Measurements from ENCODE around the gene GDI2.

GDI2 gene

DNA sequence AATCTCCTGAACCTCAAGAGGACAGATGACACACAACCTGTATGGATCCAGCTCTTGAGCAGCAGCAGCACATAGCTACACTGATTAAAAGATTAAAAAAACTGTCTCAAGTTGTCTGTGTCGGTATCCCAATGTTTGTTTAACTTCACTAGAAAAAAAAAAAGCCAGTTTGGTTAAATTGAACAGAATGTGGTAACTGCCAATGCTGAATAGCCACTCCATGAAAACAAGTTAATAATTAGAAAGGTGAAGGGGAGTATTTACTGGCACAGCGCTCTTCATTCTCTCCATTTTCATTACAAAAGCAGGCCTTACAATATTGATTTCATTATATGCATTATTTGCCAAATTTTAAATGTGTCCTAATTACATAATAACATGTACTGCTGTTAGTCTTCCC is 47.6 kb downstream of the GDI2 start:
- CTCF ChIA-PET, result interaction anchor here (3.7 kb wide), 1 partner anchor 9 kb away, joined by 14 read pairs; no protein-coding TSS in a partner anchor
- POLR2A ChIA-PET, result no interaction called here

DNA sequence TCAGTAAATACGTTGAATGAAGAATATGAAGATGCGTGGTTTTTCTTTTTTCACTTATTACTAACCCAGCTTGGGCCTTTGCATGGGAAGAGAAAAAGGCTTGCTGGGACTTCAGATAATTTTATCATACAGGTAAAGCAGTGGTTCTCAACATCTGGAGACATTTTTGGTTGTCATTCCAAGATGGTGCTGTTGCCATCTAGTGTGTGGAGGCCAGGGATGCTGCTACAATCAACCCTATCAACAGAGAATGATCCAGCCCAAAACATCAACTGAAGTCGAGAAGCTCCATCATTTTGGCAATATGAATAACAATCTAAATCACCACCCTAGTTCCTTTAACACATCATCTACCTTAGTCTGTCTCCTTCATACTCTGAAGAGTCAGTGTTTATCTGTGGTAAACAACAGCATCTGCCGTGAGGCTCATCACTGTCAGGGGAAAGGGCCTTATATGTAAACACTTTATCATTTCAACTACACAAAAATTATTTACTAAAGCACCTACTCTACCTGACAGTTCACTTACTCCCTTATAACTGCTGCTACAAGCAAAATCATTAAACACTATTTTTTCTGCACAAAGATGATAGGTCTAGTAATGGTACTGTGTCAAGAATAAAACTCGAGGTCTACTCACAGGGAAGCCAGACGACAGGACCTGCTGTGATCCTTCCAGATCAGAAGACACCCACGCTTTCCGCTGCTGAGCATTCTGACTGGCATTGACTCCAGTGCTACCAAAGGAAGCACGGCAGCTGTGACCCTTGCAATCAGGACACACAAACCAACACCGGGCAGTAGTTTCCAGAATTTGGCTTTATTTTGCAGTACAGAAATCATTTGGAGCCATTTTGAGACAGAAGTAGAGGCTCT is 48.6 kb downstream of the GDI2 start:
- TF ChIP-seq CTCF (IDR thresholded peaks at IDR 0.05; ENCODE audit: control extremely low read depth, extremely low read depth, low read depth, missing control alignments), result peak; percentile 11
- CTCF ChIA-PET, result no interaction called here
- POLR2A ChIA-PET, result no interaction called here
- DNase-seq (ENCODE audit: extremely low spot score), result no peak

More for the DNA sequence above, 47.6 kb downstream of the GDI2 start:
- no peak for DNase-seq (ENCODE audit: extremely low spot score)
- TF ChIP-seq CTCF (IDR thresholded peaks at IDR 0.05; ENCODE audit: control extremely low read depth, extremely low read depth, low read depth, missing control alignments), result no peak

DNA sequence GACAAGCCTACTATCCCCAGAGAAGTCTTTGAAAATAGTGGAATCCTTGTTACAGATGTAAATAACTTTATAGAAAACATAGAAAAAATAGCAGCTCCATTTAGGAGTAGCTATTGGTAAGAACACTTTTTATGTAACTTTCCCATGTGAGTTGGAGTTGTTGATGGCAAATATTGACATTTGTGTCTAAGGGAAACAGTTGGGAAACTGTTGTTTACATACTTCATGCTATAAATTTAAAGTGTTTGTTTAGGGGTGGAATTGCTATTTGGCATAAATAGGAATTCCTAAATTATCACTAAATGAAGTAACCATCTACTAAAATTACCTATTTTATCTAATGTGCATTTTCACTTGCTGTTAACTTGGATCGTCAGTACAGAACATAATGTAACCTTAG is 50.7 kb downstream of the GDI2 start:
- ChIA-PET CTCF (interaction anchor here (0.7 to 1.4 kb wide), 4 partner anchors 11 to 111 kb away, joined by 3 to 4 read pairs (median 4); no protein-coding TSS in a partner anchor), POLR2A (interaction anchor here (0.6 kb wide), 1 partner anchor 127 kb away, joined by 3 read pairs; the partner anchor contains the start of gene ANKRD16)
- TF ChIP-seq CTCF (IDR thresholded peaks at IDR 0.05; ENCODE audit: control extremely low read depth, extremely low read depth, low read depth, missing control alignments), result no peak
- DNase-seq (ENCODE audit: extremely low spot score), result no peak

DNA sequence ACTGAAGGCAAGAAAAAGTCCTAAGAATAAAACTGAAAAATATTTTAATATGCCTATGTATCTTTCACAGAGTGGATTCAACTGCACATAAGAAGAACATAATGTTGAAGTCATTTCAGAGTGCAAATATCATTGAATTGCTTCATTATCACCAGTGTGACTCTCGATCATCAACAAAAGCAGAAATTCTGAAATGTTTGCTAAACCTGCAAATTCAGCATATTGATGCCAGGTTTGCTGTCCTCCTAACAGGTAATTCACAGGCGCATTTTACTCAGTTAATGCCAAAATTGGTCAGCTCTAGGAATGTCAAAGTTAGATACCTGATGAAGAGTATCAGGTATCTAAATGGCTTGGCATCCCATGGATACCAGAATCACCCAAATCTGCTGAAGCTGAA is 52.0 kb downstream of the GDI2 start:
- DNase-seq (ENCODE audit: extremely low spot score), result no peak
- ChIA-PET CTCF (interaction anchor here (1.3 kb wide), 1 partner anchor 33 kb away, joined by 3 read pairs; no protein-coding TSS in a partner anchor), POLR2A (no interaction called here)
- no peak for TF ChIP-seq CTCF (IDR thresholded peaks at IDR 0.05; ENCODE audit: control extremely low read depth, extremely low read depth, low read depth, missing control alignments)

DNA sequence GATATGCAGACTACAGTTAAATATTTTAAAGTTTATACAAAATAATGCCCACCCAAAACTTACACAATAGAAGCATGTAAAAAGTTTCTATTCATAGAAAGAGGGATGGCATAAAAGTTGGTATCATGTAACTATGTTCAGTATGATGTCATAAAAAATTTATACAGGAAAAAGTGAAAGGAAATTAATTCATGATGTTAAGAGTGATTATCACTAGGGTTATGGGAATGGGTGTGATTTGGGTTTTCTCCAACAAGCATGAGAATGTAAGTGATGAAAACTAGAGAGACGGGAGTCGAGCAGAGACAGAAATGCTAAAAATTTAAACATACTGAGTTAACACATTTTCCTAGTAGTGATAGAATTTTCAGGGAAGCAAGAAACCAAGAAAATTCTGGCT is 52.7 kb downstream of the GDI2 start:
- no peak for DNase-seq (ENCODE audit: extremely low spot score)
- ChIA-PET CTCF (no interaction called here), POLR2A (no interaction called here)
- TF ChIP-seq CTCF (IDR thresholded peaks at IDR 0.05; ENCODE audit: control extremely low read depth, extremely low read depth, low read depth, missing control alignments), result no peak

- ChIA-PET CTCF (interaction anchor here (0.7 to 1.2 kb wide), 3 partner anchors 19 to 48 kb away, joined by 3 read pairs; no protein-coding TSS in a partner anchor), POLR2A (no interaction called here)
- DNase-seq (ENCODE audit: extremely low spot score), result no peak
- TF ChIP-seq CTCF (IDR thresholded peaks at IDR 0.05; ENCODE audit: control extremely low read depth, extremely low read depth, low read depth, missing control alignments), result no peak
Measured at GRCh38 chr10:5758927-5759326, 54.3 kb downstream of the GDI2 start.
